Right cardiac atrium (tissue), 5 donors: Measurements from ENCODE around the gene RARA. TPM values are rescaled to one million over a fixed set of nuclear protein-coding genes. Genes with fewer than 3 reads are reported as not detected.

Experiments
- ATAC-seq, 2 donors: fragments of 200-7000 bp; cut with Tn5 transposase; one replicate each; pipeline versions ENCODE4 v1.8.0 to v1.9.1; 2020; ENCODE audit warnings: moderate library complexity in 2 of 2, mild to moderate bottlenecking in 1 of 2
- DNase-seq, 3 donors: peaks; one replicate each; pipeline ENCODE4 v3.0.0-alpha.2; 2020
- H3K27ac ChIP-seq: one replicate; pipeline ENCODE4 v1.5.1; 2013; ENCODE audit warnings: mild to moderate bottlenecking, low read length, control low read depth, moderate library complexity
- H3K27me3 ChIP-seq: one replicate; pipeline ENCODE4 v1.6.1; 2013; ENCODE audit not compliant: control insufficient read depth, insufficient read depth
- H3K4me1 ChIP-seq: one replicate; pipeline ENCODE4 v1.6.1; 2013; ENCODE audit warnings: low read length; ENCODE audit not compliant: control insufficient read depth, insufficient read depth
- H3K4me3 ChIP-seq: one replicate; pipeline ENCODE4 v1.5.1; 2013; ENCODE audit warnings: low read length, control low read depth
- H3K9me3 ChIP-seq: one replicate; pipeline ENCODE4 v1.6.1; 2013; ENCODE audit warnings: low read length; ENCODE audit not compliant: control insufficient read depth
- WGBS: extraction: QIAGEN DNeasy Blood & Tissue Kit; methylation state at CpG from one replicate; pipeline ENCODE4 v1.1.7; 2013; 5-methylcytosine and 5-hydroxymethylcytosine counted together
- intact Hi-C, 4 donors: fragments of 100-400 bp; cut with DNase I; formaldehyde crosslinking; loops; one replicate each; pipeline versions ENCODE4 v1.11.0 to v1.14.0; 2022 to 2023
- polyA plus RNA-seq: library from polyadenylated mRNA; stranded (reverse); fragments of 200-250 nt; gene quantifications from one replicate; pipeline ENCODE4 v1.2.3, GENCODE V29; 2013
- total RNA-seq, 4 donors: library from RNA; stranded (reverse); fragmentation: NEBNext Ultra II Directional; extraction: Animal tissue kit (Norgen Biotek cat#: 25700); gene quantifications; one replicate each; pipeline ENCODE4 v1.2.1, GENCODE V29; 2021
- donor health status: healthy with polysubstance abuse.
- donor health status: DM: no; HTN: yes; CAD: no.
- donor health status: DM: no; HTN: no; CAD: no.
- donor health status: DM: no; HTN: yes; CAD: no; lungs with severe emphysema.
- donor health status: DM: yes; HTN: yes; CAD: no.

Gene RARA
- total and polyA plus RNA-seq, 5 donors: 26.2 to 39.0 (median 28.3) TPM

GRCh38 chr17:40323391-40324381 is 14.7 kb downstream of the RARA start:
- 22% methylated on average over 10 of the region's 10 CpGs for WGBS
- Histone ChIP-seq H3K4me1 (peaks cover 61% of the 10 kb centered on the region), H3K27ac (peak overlapping the region; percentile 92), H3K9me3 (no peaks in the 10 kb centered on the region), H3K27me3 (no peaks in the 10 kb centered on the region), H3K4me3 (no peak overlapping the region)
- ATAC-seq (peak; percentile 25 to 54), DNase-seq (peak; percentile 89 to 92 (median 89))
- intact Hi-C loops: no loop called here

GRCh38 chr17:40325156-40326013 is 16.4 kb downstream of the RARA start:
- H3K9me3 ChIP-seq: no peaks in the 10 kb centered on the region
- H3K4me1 ChIP-seq: peaks cover 61% of the 10 kb centered on the region
- H3K4me3 ChIP-seq: no peak overlapping the region
- no peak for ATAC-seq
- intact Hi-C loops: no loop called here
- H3K27me3 ChIP-seq: no peaks in the 10 kb centered on the region
- peak overlapping the region; percentile 57 for H3K27ac ChIP-seq
- DNase-seq: peak; percentile 19 to 53 (median 30)
- WGBS: 70% methylated on average over 13 of the region's 13 CpGs

- 52% methylated on average over 17 of the region's 17 CpGs for WGBS
- Histone ChIP-seq H3K4me3 (no peak overlapping the region), H3K27me3 (no peaks in the 10 kb centered on the region), H3K9me3 (no peaks in the 10 kb centered on the region), H3K27ac (peak overlapping the region; percentile 57), H3K4me1 (peaks cover 63% of the 10 kb centered on the region)
- DNase-seq: peak; percentile 26 to 55 (median 53)
- intact Hi-C loops: no loop called here
- no peak for ATAC-seq
Measured at GRCh38 chr17:40326014-40326831, 17.2 kb downstream of the RARA start.

- Histone ChIP-seq H3K27ac (peak overlapping the region; percentile 48), H3K27me3 (no peaks in the 10 kb centered on the region), H3K9me3 (no peaks in the 10 kb centered on the region), H3K4me3 (no peak overlapping the region), H3K4me1 (peaks cover 63% of the 10 kb centered on the region)
- WGBS: 29% methylated on average over 1 of the region's 1 CpG
- DNase-seq (peak; percentile 50 to 74 (median 53)), ATAC-seq (no peak)
- intact Hi-C loops: no loop called here
Measured at GRCh38 chr17:40326832-40327199, 17.8 kb downstream of the RARA start.

GRCh38 chr17:40327244-40327729 is 18.3 kb downstream of the RARA start:
- Histone ChIP-seq H3K9me3 (no peaks in the 10 kb centered on the region), H3K27me3 (no peaks in the 10 kb centered on the region), H3K4me1 (peaks cover 64% of the 10 kb centered on the region), H3K27ac (peak overlapping the region; percentile 48), H3K4me3 (no peak overlapping the region)
- intact Hi-C loops: no loop called here
- WGBS: 72% methylated on average over 4 of the region's 4 CpGs
- ATAC-seq (no peak), DNase-seq (peak in 2 of 3 donors; percentile 15 to 25)

- Histone ChIP-seq H3K27ac (peak overlapping the region; percentile 61), H3K4me1 (peaks cover 65% of the 10 kb centered on the region), H3K4me3 (no peak overlapping the region), H3K9me3 (no peaks in the 10 kb centered on the region), H3K27me3 (no peaks in the 10 kb centered on the region)
- ATAC-seq (peak in 1 of 2 donors; percentile 6), DNase-seq (peak; percentile 83 to 92 (median 89))
- intact Hi-C loops: no loop called here
- 9% methylated on average over 3 of the region's 3 CpGs for WGBS
Measured at GRCh38 chr17:40327735-40328385, 18.9 kb downstream of the RARA start.

GRCh38 chr17:40328386-40328766 is 19.4 kb downstream of the RARA start:
- 78% methylated on average over 2 of the region's 2 CpGs for WGBS
- H3K4me1 ChIP-seq: peaks cover 60% of the 10 kb centered on the region
- ATAC-seq (no peak), DNase-seq (no peak)
- H3K27ac ChIP-seq: no peak overlapping the region
- H3K27me3 ChIP-seq: no peaks in the 10 kb centered on the region
- intact Hi-C loops: no loop called here
- no peak overlapping the region for H3K4me3 ChIP-seq
- H3K9me3 ChIP-seq: no peaks in the 10 kb centered on the region

GRCh38 chr17:40329839-40330794 is 21.1 kb downstream of the RARA start:
- DNase-seq (peak; percentile 70 to 91 (median 90)), ATAC-seq (peak; percentile 2 to 11)
- H3K4me1 ChIP-seq: peaks cover 62% of the 10 kb centered on the region
- H3K27ac ChIP-seq: peak overlapping the region; percentile 61
- no peaks in the 10 kb centered on the region for H3K27me3 ChIP-seq
- no peaks in the 10 kb centered on the region for H3K9me3 ChIP-seq
- 28% methylated on average over 11 of the region's 11 CpGs for WGBS
- H3K4me3 ChIP-seq: no peak overlapping the region
- intact Hi-C loops: no loop called here

- DNase-seq (peak in 2 of 3 donors; percentile 33 to 66), ATAC-seq (no peak)
- H3K27ac ChIP-seq: peak overlapping the region; percentile 61
- intact Hi-C loops: no loop called here
- no peak overlapping the region for H3K4me3 ChIP-seq
- H3K4me1 ChIP-seq: peaks cover 64% of the 10 kb centered on the region
- H3K9me3 ChIP-seq: no peaks in the 10 kb centered on the region
- 87% methylated on average over 10 of the region's 10 CpGs for WGBS
- H3K27me3 ChIP-seq: no peaks in the 10 kb centered on the region
Measured at GRCh38 chr17:40330850-40331470, 22.0 kb downstream of the RARA start.
